Stimulated activated CD4-positive, alpha-beta T cell treated with anti-CD3 and anti-CD28 coated beads, Interleukin-15, amount 100 ng/mL, for 1 hour (primary cell): ENCODE data around the gene SLC35F4.

ENCODE experiments used
- DNase-seq, 2 donors: peaks; one replicate each; pipeline ENCODE4 v3.0.0-alpha.2; 2020; ENCODE audit warnings: low read depth in 1 of 2, low spot score in 1 of 2

Gene SLC35F4

GRCh38 chr14:57848786-57849185 lies 17.1 kb downstream of the SLC35F4 start:
- no peak for DNase-seq

DNA sequence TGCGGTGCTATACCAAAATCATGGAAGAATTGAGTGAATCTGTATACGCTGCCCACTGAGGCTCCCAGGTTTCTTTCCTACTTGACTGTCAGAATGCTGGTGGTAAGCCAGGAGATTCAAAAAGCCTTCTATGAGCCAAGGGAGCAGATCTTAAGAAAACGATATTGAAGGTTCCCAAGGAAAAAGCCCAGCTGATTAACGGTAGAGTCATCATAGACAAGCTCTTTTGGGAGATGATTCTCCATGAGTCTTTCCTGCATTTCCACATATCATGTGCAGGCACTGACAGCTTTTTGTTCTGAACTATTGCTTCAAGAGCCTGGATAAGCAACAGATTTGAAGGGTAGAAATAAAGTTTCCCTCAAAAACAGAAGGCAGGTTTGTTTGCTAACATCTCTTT lies 17.5 kb downstream of the SLC35F4 start:
- DNase-seq: no peak

- no peak for DNase-seq
These were observed 18.2 kb downstream of the SLC35F4 start for GRCh38 chr14:57847706-57848105.

- DNase-seq: no peak
These were observed 18.8 kb downstream of the SLC35F4 start for GRCh38 chr14:57847096-57847495.

DNA sequence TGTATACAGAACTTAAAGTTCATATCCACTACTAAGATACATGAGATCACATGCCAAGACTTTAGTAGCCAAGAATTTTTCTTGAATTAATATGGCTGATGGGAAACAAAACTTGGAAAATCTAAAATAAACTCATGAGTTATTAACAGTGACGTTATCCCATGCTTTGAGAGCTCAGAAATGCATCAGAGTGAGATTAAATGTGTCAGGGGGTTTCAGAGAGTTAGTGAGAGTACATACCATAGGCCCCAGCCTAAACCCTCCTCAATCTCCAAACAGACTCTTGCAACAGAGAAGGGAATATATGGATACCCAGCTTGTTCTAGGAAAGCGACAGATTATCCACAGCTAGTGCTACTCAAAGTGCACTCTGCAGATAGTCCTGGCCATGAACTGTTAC lies 19.3 kb downstream of the SLC35F4 start:
- DNase-seq: no peak

GRCh38 chr14:57845802-57846531 lies 19.9 kb downstream of the SLC35F4 start:
- no peak for DNase-seq

DNA sequence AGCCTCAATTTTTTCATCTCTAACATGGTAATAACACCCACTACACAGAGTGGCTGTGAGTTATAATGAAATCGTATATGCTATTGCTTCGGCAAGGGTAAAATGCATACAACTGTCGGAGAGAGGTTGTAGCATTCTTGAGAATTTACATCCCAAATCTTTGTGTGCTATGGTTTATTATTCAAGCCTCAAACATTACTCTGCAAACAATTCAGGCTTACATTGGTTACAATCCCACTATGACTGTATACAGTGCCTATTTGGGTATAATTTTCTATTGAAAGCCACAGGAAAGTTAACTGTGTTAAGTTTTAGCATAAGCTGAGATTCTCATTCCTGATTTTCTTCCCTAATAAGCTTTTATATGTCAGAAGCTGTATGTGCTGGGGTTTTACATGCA lies 20.6 kb downstream of the SLC35F4 start:
- no peak for DNase-seq

DNA sequence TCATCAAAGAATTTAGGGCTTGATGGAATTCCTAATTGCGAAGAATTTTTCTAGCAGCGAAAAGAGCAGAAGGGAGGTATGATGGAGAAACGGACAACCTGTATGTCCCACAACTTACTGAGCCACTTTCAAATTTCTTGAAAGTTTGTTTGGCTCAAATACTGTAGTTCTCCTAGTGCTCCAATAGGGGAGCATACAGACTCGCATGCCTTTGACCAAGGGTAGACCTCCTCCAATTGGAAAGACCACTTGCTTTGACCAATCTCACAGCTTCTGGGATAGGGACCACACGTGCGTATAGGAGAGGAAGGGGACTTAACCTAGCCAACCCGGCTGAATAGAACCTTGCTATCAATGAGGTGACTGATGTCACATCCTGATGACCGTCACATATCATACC lies 28.6 kb downstream of the SLC35F4 start:
- DNase-seq: no peak

DNA sequence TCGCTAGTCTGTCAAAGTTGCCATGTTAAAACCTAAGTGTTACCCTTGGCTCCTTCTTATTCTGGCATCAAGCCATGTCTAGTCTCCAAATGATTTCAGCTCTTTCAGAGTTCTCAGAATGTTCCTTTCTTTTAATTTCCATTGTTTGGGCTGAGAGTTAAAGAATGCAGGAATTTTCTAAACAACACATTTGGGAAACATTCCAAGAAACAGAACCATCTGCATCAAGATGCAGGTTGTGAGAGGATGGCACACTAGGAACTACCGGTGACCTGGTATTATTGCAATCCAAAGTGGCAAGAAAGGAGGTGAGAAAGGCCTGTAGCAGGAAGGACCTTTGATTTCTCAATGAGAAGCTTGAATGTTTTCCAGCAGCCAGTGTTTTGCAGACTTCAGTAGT lies 30.1 kb downstream of the SLC35F4 start:
- no peak for DNase-seq

DNA sequence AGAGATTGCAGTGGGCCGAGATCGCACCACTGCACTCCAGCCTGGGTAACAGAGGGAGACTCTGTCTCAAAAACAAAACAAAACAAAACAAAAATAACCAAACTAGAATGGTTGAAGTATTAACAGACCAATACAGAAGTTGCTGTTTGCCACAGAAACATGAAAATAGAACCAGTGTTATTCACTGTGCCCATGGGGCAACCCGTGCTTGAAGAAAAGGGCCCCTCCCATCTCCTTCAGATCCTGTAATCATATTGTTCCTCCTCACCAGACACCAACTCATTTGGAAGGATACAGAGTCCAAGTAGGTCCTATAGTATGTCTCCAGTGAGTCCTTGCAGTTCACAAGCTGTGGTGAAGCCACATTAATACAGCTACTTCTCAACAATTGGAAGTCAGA lies 30.9 kb downstream of the SLC35F4 start:
- no peak for DNase-seq

GRCh38 chr14:57834001-57834598 lies 31.8 kb downstream of the SLC35F4 start:
- DNase-seq: no peak

GRCh38 chr14:57833323-57833722 lies 32.6 kb downstream of the SLC35F4 start:
- no peak for DNase-seq

GRCh38 chr14:57831981-57832380 lies 33.9 kb downstream of the SLC35F4 start:
- no peak for DNase-seq

DNA sequence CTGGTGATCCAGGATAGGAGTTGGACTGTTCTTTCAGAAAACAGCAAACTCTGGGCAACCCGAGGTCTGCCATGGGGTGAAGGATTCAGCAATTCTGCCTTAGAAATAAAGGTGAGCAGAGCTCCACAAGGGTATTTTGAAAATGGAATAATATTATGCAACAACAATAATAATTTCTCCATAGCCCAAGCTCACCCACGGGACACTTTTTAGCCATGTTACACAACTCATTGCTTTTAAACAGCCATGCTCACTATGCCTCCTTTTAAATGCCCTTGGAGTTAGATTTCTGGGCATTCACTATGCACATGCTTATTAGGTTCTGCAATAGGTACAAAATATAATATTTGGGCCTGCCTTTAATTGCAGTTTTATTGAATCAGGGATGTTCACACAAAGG lies 37.2 kb downstream of the SLC35F4 start:
- no peak for DNase-seq

DNA sequence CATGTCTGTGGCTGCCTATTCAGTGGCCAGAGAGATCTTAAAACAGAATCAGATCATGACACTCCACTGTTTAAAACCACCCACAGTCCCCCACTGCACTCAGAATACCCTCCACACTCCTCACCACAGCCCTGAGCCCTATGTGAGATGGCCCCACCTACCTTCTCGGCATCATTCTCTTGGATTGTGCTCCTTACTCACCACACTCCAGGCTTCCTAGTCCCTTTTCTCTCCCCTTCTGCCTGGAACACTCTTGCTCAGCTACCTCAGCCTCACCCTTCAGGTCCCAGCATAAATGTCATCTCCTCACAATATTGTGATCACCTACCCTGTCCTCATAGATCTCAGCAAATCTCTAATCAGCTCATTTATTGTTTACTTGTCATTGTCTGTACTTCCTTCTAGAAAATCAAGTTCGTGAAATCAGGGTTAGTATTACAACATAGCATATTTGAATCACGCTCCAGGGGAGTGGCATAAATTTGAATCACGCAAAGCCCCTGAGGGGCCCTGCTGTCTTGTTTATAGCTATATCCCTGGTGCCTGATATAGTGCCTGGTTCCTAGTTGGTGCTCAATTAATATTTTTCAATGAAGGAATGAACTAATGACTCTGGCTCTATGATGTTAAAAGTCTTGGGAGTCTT lies 42.8 kb downstream of the SLC35F4 start:
- DNase-seq: no peak

- DNase-seq: no peak
These were observed 43.8 kb downstream of the SLC35F4 start for GRCh38 chr14:57822081-57822480.

DNA sequence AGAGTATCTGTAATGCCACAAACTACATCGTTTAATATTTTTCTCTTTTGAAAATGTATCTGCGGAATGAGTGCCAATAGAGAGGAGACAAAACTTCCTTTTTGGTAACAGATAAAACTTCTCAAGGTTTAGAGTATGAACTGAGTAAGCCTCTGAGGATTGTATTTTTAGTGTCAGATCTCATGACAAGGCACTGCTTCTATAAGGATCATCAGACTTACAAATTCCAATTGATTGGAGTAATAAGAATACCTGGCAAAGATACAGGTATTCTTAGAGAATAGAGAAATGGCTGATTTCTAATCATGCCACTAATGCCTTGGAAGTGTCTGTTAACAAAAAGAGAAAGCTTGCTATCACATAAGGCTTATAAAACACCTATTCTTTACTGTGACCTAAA lies 45.3 kb downstream of the SLC35F4 start:
- DNase-seq: no peak

DNA sequence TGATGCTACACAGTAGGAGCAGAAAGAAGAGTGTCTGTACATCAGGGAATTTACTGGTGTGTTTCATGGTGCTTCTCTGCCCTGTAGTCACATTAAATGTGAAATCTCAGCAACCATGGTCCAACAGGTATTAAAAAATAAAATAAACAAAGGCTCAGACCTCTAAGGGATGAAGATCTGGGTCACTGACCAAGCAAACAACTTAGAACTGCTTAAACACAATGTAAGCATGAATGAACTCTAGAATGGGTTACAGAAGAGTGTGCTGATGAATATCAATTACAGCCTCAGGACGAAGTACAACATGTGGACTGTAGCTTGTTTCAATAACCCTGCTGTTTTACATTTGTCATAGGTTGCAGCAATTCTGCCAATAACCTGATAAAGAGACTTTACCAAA lies 47.4 kb downstream of the SLC35F4 start:
- DNase-seq: no peak

- DNase-seq: no peak
These were observed 49.2 kb downstream of the SLC35F4 start for GRCh38 chr14:57816568-57817284.

DNA sequence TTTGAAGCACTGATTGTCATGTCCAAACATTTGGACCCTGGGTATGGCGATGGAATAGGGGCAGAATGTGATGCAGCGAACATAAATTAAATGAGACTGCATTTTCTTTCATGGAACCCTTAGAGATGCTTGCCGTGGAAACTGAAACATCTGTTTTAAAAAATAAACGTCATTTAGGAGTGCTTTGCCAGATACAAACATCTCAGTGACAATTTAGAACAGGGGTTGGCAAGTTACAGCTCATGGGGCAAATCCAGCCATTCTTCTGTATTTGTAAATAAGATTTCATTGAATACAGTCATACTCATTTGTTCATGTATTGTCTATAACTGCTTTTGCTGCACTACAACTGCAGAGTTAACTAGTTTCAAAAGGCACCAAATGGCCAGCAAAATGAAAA lies 51.2 kb downstream of the SLC35F4 start:
- no peak for DNase-seq

GRCh38 chr14:57812741-57813140 lies 53.2 kb downstream of the SLC35F4 start:
- no peak for DNase-seq

GRCh38 chr14:57811998-57812546 lies 53.8 kb downstream of the SLC35F4 start:
- no peak for DNase-seq
